HG03060 (cell line): Measurements from ENCODE around the gene CARD9.
"Not testable (repeated sequence)": the region's sequence is repeated elsewhere in the genome, so short reads cannot be mapped to it uniquely, and the experiment has no call there.

Source experiments
- ATAC-seq: cut with Tn5 transposase; IDR thresholded peaks from one replicate; pipeline ENCODE4 v1.9.1; 2021; ENCODE audit warnings: low read depth, moderate number of reproducible peaks; ENCODE audit not compliant: unreplicated experiment

CARD9 gene, protein sequence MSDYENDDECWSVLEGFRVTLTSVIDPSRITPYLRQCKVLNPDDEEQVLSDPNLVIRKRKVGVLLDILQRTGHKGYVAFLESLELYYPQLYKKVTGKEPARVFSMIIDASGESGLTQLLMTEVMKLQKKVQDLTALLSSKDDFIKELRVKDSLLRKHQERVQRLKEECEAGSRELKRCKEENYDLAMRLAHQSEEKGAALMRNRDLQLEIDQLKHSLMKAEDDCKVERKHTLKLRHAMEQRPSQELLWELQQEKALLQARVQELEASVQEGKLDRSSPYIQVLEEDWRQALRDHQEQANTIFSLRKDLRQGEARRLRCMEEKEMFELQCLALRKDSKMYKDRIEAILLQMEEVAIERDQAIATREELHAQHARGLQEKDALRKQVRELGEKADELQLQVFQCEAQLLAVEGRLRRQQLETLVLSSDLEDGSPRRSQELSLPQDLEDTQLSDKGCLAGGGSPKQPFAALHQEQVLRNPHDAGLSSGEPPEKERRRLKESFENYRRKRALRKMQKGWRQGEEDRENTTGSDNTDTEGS

DNA sequence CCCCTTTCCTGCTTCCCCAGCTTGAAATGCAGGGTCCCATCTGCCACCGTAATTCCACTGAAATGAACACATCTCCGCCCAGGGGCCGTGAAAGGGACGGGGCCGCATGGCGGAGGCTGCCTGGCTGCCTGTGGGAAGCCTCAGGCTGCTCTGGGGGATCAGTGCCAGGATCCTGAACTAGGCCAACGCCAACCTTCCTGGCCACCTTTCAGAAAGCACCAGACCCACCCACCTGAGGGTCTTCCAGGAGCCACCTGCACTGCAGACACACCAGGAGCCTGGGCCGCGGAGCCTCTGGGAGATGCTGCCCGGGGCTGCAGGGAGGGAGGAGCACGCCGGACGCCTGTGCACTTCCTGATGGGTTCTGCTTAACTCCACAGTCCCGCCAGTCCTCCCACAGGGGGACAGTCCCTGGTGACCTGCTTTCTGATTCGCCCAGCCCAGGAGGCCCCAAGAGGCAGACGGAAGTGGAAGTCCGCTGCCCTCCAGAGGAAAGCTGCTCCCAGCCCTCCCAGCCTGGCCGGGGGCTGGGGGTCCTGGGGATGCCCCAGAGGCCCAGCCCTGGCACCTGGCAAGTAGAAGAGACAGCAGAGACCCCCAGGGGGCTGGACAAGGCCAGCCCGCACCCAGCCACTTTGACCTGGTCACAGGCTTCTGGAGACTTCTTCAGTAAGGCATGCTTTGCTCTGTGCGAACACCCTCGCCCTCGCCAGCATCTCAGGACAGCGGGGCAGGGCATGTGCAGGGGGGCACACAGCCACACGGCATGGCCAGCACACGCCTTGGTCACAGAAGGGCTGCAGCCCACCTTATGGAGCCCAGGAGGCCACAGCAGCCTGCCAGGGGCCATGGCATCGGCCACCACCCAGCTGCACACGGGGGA lies at the start of gene CARD9:
Gene CARD9, minus strand, starts transcription at position 370 of the 883 bp plus-strand sequence. CDS start 1,591 bp downstream, outside the sequence.
- no peak for ATAC-seq

DNA sequence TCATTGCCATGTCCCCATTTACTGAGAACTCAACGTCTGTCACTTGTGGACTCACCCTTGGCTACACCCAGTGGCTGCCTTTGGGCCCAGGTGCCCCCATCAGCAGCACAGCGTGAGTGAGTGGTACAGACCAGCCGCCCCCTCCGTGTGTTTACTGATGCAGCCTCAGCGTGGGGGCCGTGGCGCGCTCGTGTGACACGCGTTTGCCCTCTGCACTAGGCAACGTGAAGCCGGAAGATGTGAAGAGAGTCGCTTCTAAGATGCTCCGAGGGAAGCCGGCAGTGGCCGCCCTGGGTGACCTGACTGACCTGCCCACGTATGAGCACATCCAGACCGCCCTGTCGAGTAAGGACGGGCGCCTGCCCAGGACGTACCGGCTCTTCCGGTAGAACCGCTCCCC lies 49.4 kb upstream of the CARD9 start:
- ATAC-seq = no peak

DNA sequence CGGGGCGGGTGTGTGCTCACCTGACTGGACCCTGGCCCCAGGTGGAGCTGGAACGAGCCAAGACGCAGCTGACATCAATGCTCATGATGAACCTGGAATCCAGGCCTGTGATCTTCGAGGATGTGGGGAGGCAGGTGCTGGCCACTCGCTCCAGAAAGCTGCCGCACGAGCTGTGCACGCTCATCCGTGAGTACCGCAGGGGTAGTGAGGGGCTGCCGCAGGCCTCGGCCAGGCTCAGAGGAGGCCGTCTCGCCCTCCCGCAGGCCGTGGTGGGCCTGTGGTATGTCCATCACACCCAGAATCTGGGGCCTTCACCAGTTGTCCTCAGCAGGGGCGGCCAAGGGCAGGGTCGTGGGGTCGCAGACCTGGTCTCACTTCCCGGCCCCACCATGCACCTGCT lies 48.3 kb upstream of the CARD9 start:
- no peak for ATAC-seq

DNA sequence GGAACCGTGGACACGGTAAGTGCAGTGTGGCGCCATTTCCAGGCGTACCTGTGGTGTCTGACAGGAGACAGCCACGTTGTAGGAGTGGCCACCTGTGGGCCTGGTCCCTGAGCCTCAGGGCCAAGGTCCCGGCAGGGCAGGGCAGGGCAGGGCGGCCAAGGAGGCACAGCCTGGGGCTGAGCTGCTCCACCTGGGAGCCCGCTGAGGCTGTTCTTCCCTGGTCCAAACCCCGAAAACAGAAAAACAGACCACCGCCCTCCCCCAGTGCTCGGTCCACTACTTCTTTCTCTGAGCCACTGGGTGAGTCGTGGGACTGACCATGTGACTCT lies 45.6 kb upstream of the CARD9 start:
- ATAC-seq = no peak

DNA sequence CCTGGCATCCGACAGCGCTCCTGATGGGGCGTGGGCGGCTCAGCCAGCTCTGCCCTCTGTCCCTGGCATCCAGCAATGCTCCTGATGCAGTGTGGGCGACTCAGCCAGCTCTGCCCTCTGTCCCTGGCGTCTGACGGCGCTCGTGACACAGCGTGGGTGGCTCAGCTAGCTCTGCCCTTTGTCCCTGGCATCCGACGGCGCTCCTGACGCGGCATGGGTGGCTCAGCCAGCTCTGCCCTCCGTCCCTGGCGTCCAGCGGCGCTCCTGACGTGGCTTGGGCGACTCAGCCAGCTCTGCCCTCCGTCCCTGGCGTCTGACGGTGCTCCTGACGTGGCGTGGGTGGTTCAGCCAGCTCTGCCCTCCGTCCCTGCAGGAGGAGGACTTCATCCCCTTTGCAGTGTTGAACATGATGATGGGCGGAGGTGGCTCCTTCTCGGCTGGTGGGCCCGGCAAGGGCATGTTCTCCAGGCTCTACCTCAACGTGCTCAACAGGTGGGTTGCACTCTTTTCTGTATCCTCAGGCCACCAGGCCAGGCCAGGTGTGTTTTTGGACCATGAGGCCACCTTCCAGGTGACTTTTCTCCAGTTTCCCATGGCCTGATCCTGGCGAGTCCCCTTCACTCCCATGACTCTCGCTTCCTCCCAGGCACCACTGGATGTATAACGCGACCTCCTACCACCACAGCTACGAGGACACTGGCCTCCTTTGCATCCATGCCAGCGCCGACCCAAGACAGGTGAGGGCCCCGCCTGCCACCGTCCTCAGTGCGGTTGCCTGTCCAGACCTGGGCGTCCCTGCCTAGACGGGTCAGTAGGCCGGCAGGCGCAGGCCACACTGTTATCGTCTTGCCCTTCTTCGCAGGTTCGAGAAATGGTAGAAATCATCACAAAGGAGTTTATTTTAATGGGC lies 45.0 kb upstream of the CARD9 start:
- ATAC-seq = no peak

DNA sequence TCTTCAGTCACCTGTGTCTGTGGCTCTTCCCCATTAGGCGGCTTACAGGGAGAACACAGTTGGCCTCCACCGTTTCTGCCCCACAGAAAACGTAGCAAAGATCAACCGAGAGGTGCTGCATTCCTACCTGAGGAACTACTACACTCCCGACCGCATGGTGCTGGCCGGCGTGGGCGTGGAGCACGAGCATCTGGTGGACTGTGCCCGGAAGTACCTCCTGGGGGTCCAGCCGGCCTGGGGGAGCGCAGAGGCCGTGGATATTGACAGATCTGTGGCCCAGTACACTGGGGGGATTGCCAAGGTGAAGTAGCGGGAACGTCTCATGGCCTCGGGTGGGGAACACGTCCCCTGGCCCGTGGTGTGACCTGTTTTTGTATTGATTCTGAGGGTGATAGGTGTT lies 43.4 kb upstream of the CARD9 start:
- ATAC-seq = no peak

DNA sequence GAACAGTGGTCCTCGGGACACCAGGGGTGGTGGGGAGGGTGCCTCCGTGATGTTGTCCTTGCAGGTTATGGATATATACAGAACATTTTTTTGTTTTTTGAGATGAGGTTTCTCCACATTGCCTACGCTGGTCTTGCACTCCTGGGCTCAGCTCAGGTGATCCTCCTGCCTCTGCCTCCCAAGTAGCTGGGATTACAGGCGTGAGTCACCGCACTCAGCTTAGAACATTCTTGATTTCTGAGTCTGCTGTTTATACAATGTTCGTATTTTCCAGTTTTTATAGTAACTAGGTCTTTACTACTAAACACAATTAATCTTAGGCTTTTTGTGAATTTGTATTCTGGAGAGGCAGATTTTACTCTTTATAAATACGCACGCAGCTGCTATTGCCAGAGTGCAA lies 43.0 kb upstream of the CARD9 start:
- no peak for ATAC-seq

DNA sequence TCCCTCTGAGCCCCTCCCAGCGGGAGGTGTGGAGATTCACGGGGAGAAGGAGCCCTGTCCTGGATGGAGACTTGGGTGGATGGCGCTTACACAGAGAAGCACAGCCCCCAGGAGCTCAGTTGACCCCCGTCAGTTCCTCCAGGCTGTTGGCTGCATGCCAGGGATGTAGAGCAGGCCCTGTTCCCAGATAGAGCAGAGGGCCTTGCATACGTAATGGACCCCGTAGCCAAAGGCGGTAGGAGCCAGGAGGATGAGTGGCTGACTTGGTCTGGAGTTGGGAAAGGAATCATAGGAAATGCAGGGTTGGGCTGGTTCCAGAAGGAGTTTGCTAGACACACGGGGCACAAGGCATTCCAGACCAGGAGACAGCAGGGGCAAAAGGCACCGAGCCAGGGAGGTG lies 39.5 kb upstream of the CARD9 start:
- ATAC-seq = no peak

DNA sequence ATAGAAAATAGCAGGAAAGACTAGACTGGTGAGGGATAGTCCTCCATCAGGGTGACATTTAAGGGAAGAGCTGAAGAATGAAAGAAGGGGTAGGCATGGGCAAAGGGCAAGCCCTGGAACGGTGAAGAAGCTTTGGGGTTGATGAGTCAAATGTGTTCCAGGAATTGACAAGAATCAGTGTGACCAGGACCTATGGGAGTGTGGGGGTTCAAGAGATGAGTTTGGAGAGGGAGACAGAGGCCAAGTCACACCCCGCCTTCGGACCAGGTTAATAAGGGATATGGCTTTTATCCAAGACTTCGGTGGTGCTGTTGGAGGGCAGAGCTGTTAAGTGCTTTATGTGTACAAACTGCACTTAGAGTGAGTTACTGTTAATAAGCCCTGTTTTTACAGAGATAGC lies 37.9 kb upstream of the CARD9 start:
- ATAC-seq = no peak

DNA sequence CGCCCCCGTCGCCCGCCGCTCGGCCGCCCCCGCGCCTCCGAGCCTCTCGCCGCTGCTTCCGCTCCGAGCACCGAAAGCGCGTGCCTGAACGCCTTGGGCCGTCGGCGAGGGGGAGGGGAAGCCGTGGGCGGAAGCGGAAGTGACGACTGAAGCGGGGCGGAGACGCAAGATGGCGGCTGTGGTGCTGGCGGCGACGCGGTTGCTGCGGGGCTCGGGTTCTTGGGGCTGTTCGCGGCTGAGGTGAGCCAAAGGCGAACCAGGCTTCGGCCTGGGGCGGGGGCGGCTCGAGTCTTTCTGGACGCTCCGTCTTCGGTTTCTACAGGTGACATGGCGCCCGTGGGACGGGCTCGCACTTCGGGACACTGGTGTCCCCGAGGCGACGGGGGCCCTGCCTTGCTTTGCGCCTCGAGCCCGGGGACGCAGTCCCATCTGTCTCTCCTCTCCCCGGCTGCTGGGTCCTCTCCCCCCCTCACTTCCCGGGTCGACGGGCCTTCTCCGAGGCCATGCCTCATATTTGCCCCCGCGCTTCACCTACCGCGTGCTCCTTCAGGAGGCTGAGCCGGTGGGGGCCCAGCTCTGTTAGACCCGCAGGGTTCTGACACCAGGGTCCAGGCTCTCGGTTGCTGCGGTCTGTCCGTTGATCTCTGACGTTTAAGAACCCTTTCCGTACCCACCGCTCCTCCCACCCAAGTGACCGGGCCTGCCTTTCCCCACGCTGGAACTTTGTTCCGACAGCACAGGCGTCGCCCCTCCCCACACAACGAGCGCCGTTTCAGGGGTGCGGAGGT lies 37.2 kb upstream of the CARD9 start, which contains the start of the genes ENTR1 and PMPCA:
Gene ENTR1, minus strand, starts transcription at position 115 of the 788 bp plus-strand sequence. CDS start 217 bp downstream, outside the sequence.
Gene PMPCA, plus strand, starts transcription at position 159 of the 788 bp plus-strand sequence. Its CDS starts 11 bp downstream, at position 170.
- no peak for ATAC-seq

DNA sequence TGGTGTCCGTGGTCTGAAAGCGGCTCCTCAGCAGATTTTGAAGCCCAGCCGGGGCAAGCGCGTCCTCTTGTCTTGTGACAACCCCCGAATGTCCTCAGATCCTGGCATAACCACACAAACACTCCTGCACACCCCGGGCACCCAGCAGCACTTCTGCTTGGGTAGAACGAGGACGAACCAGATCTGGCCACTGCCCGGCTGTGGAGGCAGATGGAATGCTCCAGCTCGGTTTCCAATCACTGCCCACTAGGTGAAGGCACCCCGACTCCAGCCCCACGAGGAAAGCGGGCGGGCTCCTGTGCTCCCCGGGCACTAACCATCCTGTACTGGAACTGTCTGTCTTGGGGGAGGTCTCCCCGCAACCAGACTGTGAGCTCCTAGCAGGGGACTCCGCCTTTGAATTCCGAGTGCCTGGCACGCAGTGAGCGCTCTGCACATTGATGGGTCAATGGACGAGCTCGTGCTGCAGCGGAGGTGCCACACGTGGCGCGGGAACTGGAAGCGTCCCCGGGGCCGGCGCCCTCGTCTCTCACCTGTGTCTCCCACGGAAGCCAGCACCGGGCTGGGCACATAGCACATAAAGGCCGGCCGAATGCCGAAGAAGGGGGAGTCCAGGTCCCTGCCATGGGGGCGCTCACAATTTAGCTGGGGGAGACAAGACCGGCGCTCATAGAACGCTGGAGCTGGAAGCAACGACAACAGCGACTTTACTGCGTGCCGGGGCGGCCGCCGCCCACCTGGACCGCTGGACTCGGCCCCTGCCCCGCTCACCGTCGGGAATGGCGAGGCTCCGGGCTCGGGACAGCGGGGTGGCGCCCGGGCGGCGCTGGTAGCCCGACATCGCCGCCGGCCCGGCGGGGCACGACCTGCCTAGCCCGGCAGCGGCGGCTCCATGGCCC lies 36.3 kb upstream of the CARD9 start:
- no peak for ATAC-seq

DNA sequence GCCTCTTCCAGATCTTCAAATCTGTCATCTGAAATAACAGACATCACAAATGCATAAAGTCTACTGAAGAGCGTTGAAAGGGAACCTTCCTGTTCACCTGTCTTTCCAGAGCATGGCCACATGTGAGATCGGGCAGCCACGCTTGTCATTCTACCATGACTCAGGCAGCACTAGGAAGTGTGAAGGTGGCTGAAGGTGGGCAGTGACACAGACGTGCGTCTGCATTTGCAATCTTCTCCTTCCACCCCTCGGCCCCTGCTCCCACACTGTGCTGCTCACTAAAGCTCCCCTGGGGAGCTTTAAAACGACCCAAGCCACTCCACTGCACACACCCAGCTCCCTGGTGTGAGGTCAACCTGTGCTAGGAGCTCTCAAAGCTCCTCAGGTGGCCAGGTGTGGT lies 34.4 kb upstream of the CARD9 start:
- ATAC-seq = no peak

DNA sequence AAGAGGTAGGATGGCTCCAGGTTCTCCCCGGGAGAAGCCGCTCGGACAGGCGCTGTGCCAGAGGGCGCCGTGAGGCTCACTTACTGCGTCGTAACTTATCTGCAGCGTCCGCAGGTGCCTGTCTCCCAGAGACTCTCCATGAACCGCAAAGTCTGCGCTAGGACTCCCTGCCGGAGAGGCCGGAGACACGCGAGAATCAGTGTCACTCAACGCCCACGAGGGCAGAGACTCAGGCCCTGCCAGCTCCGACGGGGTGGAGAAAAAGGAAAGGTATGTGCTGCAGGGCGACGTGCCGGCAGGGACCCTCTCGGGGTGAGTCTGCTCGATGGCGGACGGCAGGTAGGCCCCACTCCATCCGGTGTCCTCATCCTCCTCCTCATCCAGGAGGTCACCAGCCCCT lies 33.6 kb upstream of the CARD9 start:
- ATAC-seq = not testable (repeated sequence)

DNA sequence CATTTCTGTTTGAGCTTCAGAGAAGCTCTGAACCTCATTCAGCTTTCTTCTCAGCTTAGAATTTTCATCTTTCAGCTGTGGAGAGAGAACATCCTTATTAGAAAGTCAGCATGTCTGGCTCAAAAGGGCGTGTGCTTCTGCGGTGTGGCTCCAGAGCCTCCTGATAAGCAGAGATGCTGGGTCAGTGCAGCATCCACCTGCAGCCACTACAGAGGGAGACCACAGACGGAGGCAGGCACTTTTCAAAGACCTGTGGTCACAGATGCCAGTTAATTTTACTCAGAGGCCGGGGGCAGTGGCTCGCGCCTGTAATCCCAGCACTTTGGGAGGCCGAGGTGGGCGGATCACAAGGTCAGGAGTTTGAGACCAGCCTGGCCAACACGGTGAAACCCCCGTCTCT lies 32.4 kb upstream of the CARD9 start:
- ATAC-seq = not testable (repeated sequence)

DNA sequence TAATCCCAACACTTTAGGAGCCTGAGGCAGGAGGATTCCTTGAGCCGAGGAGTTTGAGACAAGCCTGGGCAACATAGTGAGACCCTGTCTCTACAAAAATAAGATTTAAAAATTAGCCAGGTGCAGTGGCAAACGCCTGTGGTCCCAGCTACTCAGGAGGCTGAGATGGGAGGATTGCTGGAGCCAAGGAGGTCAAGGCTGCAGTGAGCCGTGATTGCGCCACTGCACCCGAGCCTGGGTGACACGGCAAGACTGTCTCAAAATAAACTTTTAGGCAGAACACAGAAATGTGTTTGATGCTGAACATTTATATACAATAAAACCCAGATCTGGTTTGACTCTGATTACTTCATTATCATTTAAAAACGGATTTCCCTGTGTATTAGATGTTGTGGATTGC lies 32.0 kb upstream of the CARD9 start:
- no peak for ATAC-seq

DNA sequence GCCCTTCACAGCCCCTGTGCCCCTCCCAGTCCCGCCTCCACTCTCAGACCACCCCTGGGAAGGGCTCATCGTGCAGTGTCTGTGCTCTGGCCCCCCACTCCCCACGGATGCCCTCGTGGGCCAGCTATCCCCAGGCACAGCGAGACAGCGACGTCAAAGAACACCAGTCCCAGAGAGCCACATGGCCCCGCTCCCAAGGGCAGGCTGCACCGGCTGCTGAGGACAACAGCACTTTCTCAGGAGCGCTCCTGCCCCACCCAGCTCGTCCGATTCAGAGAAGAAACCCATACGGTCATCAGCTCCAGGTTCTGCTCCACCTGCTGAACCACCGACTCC lies 31.3 kb upstream of the CARD9 start:
- no peak for ATAC-seq

DNA sequence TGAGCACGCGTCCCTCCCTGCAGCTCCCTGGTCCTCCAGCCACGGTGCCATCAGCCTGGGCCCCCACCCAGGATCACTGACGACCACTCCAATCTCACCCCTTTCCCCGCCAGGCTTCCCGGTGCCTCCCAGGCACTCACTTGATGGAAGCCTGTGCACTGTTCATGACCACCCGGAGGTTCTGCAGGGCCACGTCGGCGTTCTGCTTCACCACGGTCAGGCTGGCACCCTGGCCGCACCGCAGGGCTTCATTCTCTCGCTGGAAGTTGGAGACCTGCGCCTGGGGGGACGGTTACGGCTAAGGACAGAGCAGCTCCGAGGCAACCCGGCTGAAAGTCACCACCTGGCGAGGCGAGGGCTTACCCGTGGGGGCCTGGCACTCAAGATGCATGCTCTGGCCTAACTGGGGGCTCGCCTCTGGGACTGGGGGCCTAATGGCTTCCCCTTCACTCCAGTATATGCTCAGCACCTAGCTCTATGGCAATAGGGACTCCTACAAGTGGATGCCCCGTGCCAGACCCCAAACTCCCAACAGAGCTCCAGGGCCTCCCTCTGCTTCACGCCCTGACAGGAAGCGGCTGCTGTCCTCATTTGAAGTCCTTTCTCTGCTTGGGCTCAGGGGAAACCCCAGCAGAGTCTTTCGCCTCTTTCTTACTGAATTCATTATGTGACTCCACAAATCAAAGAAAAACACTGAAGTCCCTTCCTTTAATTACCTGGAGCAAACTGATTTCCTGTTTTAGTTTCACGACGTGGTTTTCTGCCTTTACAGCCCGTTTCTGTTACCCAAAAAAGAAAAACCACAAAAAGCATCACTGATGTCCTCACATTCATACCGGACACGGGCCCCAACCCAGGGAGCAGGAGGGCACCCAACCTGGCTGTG lies 30.7 kb upstream of the CARD9 start:
- ATAC-seq = no peak

DNA sequence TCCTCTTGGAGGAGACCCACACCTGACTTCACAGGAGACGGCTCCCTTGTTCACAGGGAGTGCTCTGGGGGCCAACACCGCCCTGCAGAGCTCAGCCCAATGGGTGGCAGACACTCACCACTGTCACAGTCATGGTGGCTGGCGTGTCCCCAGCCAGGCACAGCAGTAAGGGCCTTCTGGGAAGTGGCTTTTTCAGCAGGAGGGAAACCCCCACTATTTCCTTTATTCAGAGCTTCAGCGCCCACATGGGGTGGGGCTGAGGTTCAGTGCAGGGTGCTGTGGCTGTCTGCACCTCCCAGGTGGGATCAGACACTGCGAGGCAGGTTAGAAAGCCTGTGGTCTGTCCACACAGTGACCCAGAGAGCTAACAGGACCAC lies 30.1 kb upstream of the CARD9 start:
- no peak for ATAC-seq
